NCI-H187 (cell line): ENCODE results near the gene CAMTA1.
A peak's percentile ranks its signal among the peaks of the same experiment; 100 is the strongest.
"Not testable (repeated sequence)": the region's sequence is repeated elsewhere in the genome, so short reads cannot be mapped to it uniquely, and the experiment has no call there.

Source experiments
- DNase-seq, 2 experiments: peaks; one replicate each; lab custom pipeline; 2025; lab: John Stamatoyannopoulos, UW

CAMTA1 gene

DNA sequence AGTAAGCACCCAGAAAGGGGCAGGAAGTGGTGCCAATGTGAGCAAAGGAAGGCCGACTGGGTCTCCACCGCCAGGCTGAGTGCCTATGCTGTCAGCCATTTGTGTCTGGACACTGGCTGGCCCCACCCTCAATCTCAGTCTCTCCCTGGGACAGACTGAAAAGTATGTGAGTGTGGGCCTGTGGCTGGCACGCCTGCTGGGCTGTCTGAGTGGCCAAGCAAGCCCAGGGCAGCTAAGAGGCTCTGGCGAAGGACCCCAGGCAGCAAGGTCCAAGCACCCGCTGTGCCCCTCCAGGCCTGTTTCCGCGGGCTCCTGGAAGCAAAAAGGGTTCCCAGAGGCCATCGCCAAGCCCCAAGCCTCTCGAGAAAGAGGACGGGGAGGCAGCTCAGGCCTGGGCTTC is 892.6 kb downstream of the CAMTA1 start:
- no peak for DNase-seq

DNA sequence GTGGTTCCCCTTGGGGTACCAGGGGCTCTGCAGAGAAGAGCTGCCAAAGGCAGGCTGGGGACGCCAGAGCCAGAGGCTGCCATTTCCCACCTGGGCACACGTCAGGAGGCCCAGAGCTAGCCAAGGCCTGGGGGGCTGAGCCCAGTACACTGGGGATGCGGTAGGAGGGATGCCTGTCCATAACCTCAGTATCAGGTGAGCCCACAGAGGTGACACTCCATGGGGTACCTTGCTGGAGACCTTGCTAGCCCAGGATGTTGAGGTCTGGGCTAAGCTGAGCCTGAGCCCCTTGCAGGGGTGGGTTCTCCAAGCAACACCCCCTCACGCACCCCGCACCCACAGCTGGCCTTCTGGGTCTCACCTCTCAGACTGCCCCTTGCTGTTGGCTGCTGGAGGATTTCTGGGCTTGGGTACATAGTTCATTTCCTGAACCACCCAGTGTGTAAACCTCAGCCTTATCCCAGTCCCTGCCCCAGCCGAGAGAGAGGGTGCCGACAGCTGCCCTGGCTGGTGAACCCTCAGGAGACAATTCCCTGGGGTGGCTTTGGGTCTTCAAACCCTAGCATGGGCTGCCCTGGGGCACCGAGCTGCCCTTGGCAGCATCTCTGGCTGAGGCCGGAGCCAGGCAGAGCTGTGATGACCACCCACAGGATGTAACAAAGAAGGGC is 893.4 kb downstream of the CAMTA1 start:
- DNase-seq = no peak

DNA sequence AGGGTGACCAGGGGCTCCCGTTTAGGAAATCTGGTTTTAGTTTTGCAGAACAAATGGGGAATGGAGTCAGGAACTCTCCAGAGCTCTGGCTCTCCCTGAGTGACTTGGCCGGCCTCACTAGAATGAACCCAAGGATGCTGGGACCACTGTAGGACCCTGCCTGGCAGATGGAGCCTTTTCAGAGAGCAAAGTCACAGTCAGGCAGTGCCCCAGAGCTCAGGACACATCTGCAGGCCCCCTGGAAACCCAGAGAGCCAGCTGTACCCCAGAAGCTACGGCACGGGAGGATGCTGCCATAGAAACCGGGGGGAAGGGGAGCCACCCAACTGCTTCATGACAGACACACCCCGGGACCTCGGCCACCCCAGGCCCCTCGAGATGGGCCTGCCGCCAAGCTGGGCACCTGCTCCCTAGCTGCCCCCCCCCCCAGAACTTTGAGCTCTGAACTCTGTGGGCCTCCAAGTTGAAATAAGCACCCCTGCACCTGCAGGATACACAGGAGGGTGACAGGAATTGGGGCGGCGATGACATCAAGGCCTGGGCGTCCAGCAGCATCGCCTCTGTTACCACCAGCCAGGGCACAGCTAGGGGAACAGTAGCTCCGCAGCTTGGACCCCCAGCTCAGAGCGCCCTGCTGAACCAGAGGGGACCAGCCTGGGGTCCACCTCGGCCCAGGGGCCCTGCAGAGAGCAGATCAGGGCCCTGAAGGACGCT is 894.1 kb downstream of the CAMTA1 start:
- DNase-seq = no peak

DNA sequence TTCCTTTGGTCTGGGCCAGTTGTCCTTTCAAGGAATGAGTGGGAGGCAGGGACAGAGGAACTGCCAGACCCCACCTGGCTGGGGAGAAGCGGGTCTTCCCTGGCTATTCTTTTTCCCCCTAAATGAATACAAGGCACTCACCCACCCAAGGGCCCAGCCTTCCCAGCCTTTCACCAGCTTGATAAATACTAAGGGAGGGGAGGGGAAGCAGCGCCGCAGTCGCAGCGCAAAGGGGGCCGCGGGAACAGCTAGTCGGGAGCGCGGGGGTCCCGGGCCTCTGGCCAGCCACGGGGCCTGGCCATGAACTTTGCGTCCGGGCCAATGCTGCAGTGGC is 894.6 kb downstream of the CAMTA1 start:
- DNase-seq = no peak

DNA sequence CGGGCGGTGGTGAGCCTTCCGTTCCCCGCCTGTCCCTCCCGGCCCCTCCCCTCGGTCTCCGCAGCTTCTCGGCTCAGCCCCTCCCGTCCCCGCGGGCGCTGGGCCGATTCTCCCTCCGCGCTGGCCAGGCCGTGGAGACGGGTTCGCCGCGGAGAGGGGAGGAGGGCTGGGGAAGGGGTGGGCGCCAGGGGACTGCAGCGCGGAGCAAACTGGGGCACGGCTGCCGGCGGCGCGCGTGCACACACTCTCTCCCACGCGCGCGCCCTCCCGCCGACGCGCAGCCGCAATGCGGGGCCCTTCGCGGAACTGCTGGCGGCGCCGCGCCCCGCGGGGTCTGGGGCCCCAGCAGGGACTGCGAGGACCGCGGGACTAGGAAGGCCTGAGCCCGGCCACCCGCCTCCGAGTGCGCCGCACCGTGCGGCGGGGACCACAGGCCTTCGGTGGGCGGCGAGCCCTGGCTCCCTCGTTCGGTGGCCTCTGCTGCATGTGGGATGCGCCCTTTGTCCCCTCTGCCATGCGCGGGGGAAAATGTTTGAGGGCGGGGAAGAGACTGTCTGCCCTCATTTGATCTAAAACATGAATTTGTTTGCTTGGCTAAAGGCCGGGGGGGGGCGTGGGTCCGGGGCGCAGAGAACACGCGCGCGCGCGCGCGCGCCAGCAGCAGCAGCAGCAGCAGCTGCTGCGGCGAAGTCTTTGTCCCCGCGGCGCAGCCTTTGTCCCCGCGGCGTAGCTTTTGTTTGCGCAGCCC is 895.1 kb downstream of the CAMTA1 start:
- peak; percentile 17 to 41 for DNase-seq

DNA sequence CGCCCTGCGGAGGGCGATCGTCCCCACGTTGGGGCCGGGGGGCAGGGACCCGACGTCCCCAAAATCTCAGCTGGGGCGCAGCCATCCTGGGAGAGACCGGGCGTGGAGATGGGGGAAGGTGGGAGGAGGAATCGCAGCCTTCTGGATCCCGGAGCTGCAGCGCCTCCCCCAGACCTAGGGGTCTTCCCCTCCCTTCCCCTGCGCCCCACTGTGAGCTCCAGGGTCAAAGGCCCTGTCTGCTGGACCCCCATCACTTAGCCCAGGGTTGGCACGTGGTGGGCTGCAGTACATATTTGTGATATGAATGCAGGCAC is 895.7 kb downstream of the CAMTA1 start:
- DNase-seq = no peak

DNA sequence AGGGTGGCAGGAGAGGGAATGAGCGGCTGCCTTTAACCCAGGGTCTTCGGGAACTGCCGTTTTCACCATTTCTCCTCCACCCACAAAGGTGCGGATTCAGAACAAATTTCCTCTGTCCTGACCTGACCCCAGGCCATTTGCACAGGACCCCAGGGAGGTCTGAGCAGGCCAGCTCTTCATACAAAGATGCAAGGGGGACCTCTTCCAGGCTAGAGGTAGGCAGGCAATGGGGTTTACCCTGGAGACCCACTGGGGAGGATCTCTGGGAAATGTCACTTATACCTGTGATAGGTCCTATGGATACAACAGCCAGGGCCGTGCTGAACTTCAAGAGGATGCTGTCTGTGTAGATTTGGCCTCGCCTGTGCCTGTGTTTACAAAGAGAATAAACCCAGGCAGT is 896.1 kb downstream of the CAMTA1 start:
- DNase-seq = no peak

DNA sequence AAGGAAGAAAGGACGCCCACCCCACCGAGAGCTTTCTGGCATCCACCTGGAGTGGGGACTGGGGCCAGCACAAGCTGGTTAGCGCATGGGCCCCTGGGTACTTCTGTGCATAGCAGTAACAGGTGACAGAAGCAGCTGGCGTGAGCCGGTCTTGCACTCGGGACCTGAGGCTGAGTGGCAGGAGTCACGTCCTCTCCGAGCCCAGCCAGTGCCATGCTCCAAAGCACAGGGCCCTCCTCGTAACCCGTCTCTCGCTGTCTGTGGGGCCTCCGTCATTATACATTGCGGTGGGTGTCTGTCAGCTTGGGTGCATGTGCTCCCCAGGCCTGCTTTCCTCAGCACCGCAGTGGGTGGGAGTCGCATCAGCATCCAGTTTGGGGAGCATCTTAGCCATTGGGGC is 898.3 kb downstream of the CAMTA1 start:
- DNase-seq = no peak

DNA sequence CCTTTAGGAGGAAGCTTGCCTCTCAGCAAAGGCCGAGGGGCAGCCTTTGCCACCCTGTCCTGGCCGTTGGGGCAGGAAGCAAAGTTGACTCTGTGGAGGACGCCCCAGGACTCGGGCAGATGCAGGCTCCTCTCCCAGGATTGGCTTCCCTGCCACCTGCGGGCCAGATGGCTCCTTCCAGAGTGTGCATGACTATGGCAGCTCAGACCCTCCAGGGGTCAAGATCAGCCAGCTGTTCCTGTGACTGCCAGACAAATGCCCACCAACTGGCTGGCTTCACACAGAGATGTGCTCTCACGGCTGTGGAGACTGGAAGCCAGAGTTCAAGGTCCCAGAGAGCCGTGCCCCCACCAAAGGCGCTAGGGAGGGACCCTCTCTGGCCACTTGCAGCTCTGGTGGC is 898.9 kb downstream of the CAMTA1 start:
- no peak for DNase-seq

DNA sequence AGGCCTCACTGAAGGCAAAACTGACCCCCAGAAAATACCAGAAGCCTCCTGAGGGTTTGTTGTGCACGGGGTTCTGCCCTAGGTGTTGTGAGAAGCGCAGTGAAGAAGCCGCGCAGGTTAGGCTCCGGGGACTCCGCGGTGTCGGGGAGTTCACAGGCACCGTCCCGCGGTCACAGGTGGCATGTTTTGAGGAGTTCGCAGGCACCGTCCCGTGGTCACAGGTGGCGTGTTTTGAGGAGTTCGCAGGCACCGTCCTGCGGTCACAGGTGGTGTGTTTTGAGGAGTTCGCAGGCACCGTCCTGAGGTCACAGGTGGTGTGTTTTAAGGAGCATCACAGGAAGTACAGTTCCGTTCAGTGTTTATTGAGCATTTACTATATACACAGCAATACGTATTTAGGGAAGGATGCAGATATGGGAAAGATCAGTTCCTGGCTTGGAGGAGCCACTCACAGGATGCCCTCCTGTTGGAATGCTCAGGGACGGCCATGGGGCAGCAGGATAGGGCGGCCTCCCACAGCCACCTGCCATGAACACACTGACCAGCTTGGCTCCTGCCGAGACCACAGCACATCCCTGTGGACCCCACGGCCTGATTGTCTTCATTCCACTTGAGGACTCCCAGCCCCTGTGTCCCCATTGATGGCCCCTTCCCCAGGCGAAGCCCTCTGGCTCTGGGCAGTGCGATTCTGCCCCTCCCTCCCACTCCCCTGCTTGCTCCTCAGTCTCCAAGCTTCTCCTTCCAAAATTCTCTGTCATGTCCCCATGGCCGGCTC is 899.8 kb downstream of the CAMTA1 start:
- DNase-seq = no peak

DNA sequence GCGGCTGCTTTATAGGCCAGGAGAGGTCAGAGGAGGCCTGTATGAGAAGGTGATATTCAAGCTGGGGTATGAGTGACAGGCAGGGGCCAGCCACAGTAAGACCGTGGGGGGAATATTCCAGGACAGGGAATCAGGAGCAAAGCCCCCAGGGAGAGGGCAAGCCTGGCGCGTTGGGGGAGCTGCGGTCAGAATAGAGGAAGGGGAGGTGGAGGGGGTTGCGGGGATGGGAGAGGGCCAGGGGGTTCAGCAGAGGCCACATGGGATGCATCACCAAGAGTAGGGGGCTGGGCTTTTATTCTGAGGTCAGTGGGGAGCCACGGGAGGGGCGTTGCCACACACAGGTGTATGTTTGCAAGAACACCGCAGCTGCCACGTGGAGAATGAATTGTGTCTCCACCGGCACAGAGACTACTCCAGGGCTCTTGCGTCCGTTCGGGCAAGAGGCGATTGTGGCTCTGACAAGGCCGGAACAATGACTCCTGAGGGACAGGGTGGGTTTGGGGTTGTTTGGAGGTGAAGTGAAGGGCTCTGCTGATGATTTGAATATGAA is 901.1 kb downstream of the CAMTA1 start:
- DNase-seq = no peak

DNA sequence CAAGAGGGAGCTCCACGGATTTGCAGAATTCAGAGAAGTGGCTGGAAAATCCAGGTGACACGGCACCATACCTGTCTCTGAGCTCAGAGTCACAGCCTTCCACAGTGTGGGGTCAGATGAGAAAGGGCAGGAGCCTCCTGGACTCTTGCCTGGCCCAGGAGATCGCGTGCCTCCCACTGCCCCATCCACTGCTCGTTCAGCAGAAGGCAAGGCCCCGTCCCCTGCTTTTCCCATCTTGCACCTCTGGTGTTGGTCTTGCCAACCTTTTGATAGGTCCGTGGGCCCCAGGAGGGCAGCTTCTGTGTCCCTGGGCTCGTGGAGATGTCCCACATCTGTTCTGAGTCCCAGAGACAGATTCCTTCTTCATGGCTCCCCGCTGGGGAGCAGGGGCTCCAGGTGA is 902.2 kb downstream of the CAMTA1 start:
- no peak for DNase-seq

DNA sequence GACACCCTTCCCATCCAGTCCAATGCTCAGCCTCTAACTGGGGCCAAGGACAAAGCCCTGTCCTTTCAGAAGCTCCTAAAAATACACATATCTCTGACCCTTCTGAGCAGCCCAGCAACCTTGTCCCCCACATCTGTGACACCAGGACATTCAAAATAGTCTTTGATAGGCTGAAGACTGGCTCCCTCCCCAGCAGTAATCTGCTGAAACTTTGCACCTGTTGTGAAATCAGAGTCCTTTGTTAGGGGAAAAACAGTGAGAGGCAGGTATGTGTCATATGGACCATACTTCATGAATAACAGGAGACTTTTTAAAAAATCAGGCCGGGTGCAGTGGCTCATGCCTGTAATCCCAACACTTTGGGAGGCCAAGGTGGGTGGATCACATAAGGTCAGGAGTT is 903.4 kb downstream of the CAMTA1 start:
- no peak for DNase-seq

DNA sequence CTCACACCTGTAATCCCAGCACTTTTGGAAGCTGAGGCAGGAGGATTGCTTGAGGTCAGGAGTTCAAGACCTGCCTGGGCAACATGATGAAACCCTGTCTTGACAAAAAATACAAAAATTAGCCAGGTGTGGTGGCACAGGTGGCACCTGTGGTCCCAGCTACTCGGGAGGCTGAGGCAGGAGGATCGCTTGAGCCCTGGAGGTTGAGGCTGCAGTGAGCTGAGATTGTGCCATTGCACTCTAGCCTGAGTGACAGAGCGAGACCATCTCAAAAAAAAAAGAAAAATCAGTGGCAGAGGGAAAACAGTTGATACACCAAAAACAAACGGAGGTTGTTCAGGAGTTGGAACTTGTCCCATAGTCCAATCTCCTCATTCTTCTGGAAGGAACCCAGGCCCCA is 904.1 kb downstream of the CAMTA1 start:
- DNase-seq = not testable (repeated sequence)

DNA sequence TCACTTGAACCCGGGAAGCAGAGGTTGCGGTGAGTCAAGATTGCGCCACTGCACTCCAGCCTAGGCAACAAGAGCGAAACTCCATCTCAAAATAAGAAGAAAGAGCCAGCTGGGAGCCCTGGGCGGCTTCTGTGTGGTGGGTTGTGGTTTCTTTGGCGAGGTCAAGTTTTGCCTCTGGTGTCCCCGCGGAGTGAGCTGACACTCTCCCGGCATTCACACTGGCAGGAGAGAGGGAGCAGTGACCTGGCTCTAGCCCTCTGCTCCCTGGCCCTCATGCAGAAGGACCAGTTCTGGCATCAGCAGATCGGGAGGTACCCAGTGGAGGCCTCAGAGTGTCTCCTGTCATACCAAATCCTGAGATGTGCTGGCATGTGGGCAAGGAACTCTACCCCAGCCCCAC is 904.8 kb downstream of the CAMTA1 start:
- DNase-seq = no peak

DNA sequence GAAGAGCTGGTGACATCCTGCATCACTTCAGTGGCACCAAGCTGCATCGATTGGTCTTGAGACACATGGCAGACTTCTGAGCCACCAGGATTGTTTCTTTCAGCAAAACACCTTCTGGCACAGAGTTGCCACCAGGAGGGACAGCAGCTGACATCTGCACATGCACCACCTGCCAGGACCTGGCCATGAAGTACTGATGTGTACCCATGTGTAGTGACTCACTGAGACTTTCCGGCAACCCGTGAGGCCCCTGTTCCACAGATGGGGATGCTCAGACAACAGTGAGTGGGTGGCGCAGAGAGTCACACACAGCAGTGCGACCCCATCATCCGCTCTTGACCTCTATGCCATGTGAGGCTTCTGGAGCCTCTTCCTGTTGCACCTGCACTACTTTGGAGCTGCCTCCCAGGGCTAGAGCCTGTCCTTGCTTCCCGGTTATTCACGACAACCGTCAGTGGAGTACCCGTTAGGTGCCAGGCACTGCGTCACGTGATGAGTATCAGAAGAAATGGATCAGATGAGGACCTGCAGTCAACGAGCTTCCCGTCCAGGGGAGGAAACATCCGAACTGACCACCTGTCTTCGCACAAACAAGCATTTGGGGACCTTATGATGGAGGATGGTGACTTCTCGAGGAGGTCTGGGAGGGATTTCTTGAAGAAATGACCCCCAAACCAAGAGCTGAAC is 905.4 kb downstream of the CAMTA1 start:
- no peak for DNase-seq

DNA sequence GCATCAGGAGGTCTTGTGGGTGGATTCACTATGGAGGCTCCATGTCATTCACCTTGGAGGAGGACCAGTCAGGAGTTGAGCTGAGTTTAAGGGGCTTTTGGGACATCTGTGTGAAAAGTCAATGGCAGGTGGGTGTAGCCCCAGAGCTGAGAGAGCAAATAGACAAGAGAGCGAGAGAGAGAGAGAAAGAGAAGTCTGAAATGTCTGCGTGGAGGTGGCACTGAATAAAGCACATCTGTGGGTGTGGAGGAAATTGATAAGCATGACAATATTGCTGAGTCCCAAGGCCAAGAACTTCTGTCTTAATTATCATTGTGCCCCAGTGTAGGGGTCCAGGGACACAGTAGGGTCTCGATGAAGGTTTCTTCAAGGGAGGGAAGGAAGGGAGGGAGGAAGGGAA is 906.3 kb downstream of the CAMTA1 start:
- no peak for DNase-seq

DNA sequence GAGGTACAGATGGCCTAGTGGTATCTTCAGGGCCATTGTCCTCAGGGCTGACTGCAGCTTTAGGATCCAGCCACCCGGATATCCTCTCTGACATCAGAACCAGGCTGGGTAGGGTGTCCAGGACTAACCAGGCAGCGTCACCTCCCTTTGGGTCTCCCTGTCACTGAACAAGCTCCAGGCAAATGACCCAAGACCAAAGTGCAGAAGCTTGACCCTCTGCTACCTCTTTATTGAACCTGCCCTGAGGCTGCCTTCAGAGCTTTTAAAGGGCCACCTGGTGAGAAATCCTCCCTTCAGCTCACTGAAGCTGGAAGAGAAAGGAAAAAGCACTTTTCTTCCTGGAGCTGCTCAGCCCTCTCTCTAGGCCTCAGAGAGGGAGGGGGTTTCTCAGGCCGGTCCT is 906.8 kb downstream of the CAMTA1 start:
- no peak for DNase-seq

DNA sequence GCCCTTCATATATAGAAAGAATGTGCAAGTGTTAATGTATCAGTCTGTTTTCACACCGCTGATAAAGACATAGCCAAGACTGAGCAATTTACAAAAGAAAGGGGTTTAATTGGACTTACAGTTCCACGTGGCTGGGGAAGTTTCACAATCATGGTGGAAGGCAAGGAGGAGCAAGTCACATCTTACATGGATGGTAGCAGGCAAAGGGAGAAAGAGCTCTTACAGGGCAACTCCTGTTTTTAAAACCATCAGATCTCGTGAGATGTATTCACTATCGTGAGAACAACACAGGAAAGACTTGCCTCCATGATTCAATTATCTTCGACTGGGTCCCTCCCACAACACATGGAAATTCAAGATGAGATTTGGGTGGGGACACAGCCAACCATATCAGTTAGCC is 907.8 kb downstream of the CAMTA1 start:
- not testable (repeated sequence) for DNase-seq

DNA sequence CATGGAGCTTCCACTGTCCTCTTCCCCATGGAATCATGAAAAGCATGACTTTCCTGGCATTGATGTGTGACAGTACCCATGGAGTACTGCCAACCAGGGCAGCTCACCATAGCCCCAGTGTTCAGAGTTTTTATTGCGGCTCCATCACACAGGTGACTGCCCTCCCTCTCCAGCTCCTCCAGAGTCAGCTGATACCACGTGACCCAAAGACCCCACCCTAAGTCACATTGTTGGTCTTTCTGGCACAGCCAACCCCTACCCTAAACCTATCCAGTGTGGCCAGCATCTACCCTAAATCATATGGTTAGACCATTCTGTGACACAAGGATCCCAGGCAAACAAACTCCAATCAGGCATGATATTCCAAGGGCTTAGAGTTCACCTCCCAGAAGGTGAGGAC is 908.4 kb downstream of the CAMTA1 start:
- no peak for DNase-seq

DNA sequence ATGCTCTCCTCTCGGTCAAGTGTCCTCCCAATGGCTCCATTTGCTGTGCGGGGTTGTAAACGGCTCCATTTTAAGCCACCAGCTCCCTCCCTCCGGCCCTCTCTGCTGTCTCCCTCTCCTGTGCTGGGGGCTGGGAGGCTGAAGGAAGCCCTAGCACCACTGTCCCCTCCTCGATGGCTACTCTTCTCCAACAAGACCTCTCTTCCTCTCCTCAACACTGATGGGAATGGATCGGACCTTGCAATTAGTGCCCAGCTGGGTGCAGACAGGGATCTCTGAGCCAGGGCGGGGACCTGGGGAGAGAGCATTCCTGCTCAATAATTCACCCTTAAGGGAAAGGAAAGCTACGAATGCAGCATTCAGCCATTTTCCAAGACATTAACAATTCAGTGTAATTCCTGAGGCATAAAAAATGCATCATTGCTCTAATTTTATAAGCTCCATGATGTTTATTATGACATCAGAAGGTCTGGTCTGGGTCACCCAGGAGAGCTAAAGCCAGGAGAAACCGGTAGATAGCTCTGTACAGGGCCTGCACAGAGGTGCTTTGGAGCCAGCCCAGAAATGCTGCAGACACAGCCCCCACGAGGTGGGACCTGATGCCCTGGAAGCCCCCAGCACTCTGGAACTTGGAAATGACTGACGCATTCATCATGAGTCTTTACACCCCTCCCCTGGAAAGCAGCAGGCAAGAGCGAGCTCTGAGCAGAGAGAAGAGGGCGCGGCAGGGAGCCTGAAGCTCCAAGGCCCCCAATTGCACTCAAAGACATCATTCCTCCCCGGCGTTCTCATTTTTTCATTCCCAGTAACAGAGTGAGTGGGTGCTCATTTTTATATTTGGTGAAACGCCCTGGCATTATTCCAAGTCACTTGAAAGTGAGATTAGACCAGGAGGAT is 909.6 kb downstream of the CAMTA1 start:
- DNase-seq = peak in 1 of 2 experiments; percentile 9
